Calu3 (cell line): ENCODE measurements around the gene ARL1. TPM values are rescaled to one million over a fixed set of nuclear protein-coding genes. Genes with fewer than 3 reads are reported as not detected.
"Not testable (repeated sequence)": the region's sequence is repeated elsewhere in the genome, so short reads cannot be mapped to it uniquely, and the experiment has no call there.

Experiments used
- BruUV-seq: library from RNA; stranded (reverse); fragments of 400-500 nt; replicated peaks from 2 replicates; lab custom pipeline; 2021; lab: Mats Ljungman, UMichigan
- CTCF ChIA-PET: fragments of 300-600 bp; sonication (Branson Sonifier 250); formaldehyde crosslinking; loops from one replicate; lab custom pipeline; 2022; ENCODE audit warnings: antibody characterized with exemption; lab: Charles Lee
- DNase-seq: peaks from one replicate; pipeline ENCODE4 v3.0.0; 2022
- H3K27ac Mint-ChIP-seq: one replicate; pipeline ENCODE4 v1.8.0; 2022; ENCODE audit warnings: mixed read lengths; ENCODE audit not compliant: unreplicated experiment
- H3K27me3 Mint-ChIP-seq: one replicate; pipeline ENCODE4 v1.8.0; 2022; ENCODE audit warnings: mixed read lengths; ENCODE audit not compliant: unreplicated experiment
- H3K36me3 Mint-ChIP-seq: one replicate; pipeline ENCODE4 v1.8.0; 2022; ENCODE audit warnings: mild to moderate bottlenecking, moderate library complexity, mixed read lengths; ENCODE audit not compliant: insufficient read depth, unreplicated experiment
- H3K4me1 Mint-ChIP-seq: one replicate; pipeline ENCODE4 v1.8.0; 2022; ENCODE audit warnings: mild to moderate bottlenecking, low read depth, mixed read lengths; ENCODE audit not compliant: unreplicated experiment
- H3K4me3 Mint-ChIP-seq: one replicate; pipeline ENCODE4 v1.8.0; 2022; ENCODE audit warnings: mild to moderate bottlenecking, low read depth, moderate library complexity, mixed read lengths; ENCODE audit not compliant: unreplicated experiment
- H3K9me3 Mint-ChIP-seq: one replicate; pipeline ENCODE4 v1.8.0; 2022; ENCODE audit warnings: low read depth, mixed read lengths; ENCODE audit not compliant: unreplicated experiment
- intact Hi-C: fragments of 100-400 bp; cut with micrococcal nuclease; formaldehyde crosslinking; loops from one replicate; pipeline ENCODE4 v1.10.0; 2022; ENCODE audit not compliant: unreplicated experiment
- total RNA-seq: library from RNA; stranded (reverse); gene quantifications from 2 replicates; pipeline ENCODE4 v1.2.3, GENCODE V29; 2022
- TF ChIP-seq, protein P1 (sequence below): fragments of 200-600 bp; IDR thresholded peaks from one replicate; pipeline ENCODE4 v1.8.0; 2022; ENCODE audit warnings: antibody characterized with exemption; ENCODE audit not compliant: unreplicated experiment

The ARL1 gene
- total RNA-seq, 1 experiment from 2014 or later = 134 TPM

DNA sequence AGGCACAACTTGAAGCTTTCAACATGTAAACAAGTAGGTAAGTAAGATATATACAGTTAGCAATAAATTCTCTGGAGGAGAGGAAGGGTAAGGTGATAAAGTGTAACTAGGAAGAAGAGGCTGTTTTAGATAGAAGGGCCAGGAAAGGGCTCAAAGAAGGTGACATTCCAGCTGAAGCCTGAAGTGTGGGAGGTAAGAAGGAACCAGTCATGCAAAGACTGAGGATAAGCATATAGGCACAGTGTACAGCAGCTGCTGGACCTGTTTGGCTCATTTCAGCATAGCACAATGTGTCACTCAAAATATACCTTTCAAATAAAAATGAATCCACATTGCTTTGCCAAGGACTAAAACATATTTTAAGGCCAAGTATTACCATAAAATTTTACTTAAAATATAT is 28.6 kb upstream of the ARL1 start:
- no peaks in the 10 kb centered on the region for H3K36me3 Mint-ChIP-seq
- no peak overlapping the region for H3K27ac Mint-ChIP-seq
- no TSS peak for BruUV-seq
- no peak for DNase-seq
- intact Hi-C loops = no loop called here
- H3K27me3 Mint-ChIP-seq = no peaks in the 10 kb centered on the region
- TF ChIP-seq, protein P1, sequence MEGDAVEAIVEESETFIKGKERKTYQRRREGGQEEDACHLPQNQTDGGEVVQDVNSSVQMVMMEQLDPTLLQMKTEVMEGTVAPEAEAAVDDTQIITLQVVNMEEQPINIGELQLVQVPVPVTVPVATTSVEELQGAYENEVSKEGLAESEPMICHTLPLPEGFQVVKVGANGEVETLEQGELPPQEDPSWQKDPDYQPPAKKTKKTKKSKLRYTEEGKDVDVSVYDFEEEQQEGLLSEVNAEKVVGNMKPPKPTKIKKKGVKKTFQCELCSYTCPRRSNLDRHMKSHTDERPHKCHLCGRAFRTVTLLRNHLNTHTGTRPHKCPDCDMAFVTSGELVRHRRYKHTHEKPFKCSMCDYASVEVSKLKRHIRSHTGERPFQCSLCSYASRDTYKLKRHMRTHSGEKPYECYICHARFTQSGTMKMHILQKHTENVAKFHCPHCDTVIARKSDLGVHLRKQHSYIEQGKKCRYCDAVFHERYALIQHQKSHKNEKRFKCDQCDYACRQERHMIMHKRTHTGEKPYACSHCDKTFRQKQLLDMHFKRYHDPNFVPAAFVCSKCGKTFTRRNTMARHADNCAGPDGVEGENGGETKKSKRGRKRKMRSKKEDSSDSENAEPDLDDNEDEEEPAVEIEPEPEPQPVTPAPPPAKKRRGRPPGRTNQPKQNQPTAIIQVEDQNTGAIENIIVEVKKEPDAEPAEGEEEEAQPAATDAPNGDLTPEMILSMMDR = no peak
- CTCF ChIA-PET = interaction anchor here (0.7 kb wide), 1 partner anchor 100 kb away, joined by 3 read pairs; no protein-coding TSS in a partner anchor
- H3K4me1 Mint-ChIP-seq = no peaks in the 10 kb centered on the region
- no peaks in the 10 kb centered on the region for H3K9me3 Mint-ChIP-seq
- H3K4me3 Mint-ChIP-seq = no peak overlapping the region

DNA sequence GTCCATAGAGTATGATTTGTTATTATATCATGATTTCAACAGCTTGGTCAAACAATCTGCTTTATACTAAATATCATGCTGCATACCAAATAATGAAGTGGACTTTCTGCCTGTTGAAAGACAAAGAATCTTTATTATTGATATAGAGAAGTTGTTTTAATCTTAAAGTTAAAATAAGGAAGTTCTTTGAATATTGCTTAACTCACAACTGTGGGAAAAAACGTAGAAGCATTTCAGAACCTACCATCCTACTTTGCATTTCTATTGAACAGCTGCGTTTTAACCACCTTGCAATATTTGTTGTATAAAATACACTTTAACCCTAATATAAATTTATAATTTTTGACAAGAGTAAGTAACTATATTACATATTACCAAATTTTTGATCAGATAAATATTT is 22.9 kb upstream of the ARL1 start:
- Mint-ChIP-seq H3K27me3 (no peaks in the 10 kb centered on the region), H3K4me1 (no peaks in the 10 kb centered on the region), H3K4me3 (no peak overlapping the region), H3K27ac (no peak overlapping the region), H3K9me3 (no peaks in the 10 kb centered on the region), H3K36me3 (no peaks in the 10 kb centered on the region)
- TF ChIP-seq, protein P1 = no peak
- no peak for DNase-seq
- intact Hi-C loops = no loop called here
- no TSS peak for BruUV-seq
- CTCF ChIA-PET = no interaction called here

DNA sequence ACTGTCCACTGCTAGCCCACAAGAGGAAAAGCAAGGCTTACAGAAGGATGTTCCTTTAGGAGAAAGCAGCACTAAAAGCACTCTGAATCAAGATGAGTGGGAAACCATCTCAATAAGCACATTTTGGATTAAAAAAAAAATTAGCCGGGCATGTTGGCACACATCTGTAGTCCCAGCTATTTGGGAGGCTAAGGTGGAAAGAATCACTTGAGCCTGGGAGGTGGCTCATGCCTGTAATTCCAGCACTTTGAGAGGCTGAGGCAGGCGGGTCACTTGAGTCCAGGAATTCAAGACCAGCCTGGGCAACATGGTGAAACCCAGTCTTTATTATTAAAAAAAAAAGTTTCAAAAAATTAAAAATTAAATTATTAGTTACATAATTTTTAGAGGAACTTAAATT is 17.0 kb upstream of the ARL1 start:
- no peak for DNase-seq
- no TSS peak for BruUV-seq
- H3K36me3 Mint-ChIP-seq = no peaks in the 10 kb centered on the region
- no peak overlapping the region for H3K4me3 Mint-ChIP-seq
- CTCF ChIA-PET = interaction anchor here (0.7 kb wide), 1 partner anchor 242 kb away, joined by 3 read pairs; no protein-coding TSS in a partner anchor
- intact Hi-C loops = no loop called here
- H3K27ac Mint-ChIP-seq = no peak overlapping the region
- no peaks in the 10 kb centered on the region for H3K4me1 Mint-ChIP-seq
- no peaks in the 10 kb centered on the region for H3K9me3 Mint-ChIP-seq
- no peaks in the 10 kb centered on the region for H3K27me3 Mint-ChIP-seq
- TF ChIP-seq, protein P1 = no peak

DNA sequence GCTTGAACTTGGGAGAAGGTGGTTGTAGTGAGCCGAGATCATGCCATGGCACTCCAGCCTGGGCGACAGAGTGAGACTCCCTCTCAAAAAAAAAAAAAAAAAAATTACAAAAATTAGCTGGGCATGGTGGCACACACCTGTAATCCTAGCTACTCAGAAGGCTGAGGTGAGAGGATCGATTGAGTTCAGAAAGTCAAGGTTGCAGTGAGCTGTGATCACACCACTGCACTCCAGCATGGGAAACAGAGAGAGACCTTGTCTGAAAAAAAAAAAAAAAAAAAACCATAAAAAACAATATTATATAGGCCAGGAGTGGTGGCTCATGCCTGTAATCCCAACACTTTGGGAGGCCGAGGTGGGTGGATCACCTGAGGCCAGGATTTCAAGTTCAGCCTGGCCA is 14.5 kb upstream of the ARL1 start:
- intact Hi-C loops, H3K36me3 Mint-ChIP-seq, DNase-seq, H3K27me3 Mint-ChIP-seq, CTCF ChIA-PET, H3K4me3 Mint-ChIP-seq, H3K4me1 Mint-ChIP-seq, H3K27ac Mint-ChIP-seq, H3K9me3 Mint-ChIP-seq, BruUV-seq: not testable (repeated sequence)

DNA sequence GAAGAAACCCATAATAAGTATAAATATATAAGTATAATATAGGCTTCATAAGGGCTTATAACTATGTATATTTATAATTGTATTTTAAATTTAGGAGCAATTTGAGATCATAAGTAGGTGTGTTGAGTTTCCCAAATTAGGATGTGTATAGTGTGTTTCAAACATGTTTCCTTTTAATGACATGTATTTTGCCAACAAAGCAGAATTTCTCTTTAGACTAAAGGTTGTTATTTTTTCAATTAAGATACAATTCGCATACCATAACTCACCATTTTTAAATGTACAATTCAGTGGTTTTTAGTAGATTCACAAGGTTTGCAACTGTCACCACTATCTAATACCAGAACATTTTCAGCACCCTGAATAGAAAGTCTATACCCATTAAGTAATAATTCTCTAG is 7.7 kb upstream of the ARL1 start:
- intact Hi-C loops = loop anchor here (2.0 to 10.0 kb wide), 2 partner anchors 46 to 150 kb away; no protein-coding TSS in a partner anchor
- H3K4me1 Mint-ChIP-seq = no peaks in the 10 kb centered on the region
- no peaks in the 10 kb centered on the region for H3K9me3 Mint-ChIP-seq
- H3K4me3 Mint-ChIP-seq = no peak overlapping the region
- DNase-seq = no peak
- no TSS peak for BruUV-seq
- CTCF ChIA-PET = interaction anchor here (0.8 to 0.9 kb wide), 2 partner anchors 344 to 425 kb away, joined by 4 to 7 read pairs; no protein-coding TSS in a partner anchor
- TF ChIP-seq, protein P1 = no peak
- no peak overlapping the region for H3K27ac Mint-ChIP-seq
- H3K36me3 Mint-ChIP-seq = no peaks in the 10 kb centered on the region
- H3K27me3 Mint-ChIP-seq = peaks cover 9% of the 10 kb centered on the region
